ENCODE data around the gene ZNF560. TPM values are rescaled to one million over a fixed set of nuclear protein-coding genes. Genes with fewer than 3 reads are reported as not detected.
A peak's percentile ranks its signal among the peaks of the same experiment; 100 is the strongest.

The ZNF560 gene
- total and polyA plus RNA-seq, 2 of the 13 experiments (the other 11 are each of a cell fraction or from before 2014, with no cell fraction given) = not detected

DNA sequence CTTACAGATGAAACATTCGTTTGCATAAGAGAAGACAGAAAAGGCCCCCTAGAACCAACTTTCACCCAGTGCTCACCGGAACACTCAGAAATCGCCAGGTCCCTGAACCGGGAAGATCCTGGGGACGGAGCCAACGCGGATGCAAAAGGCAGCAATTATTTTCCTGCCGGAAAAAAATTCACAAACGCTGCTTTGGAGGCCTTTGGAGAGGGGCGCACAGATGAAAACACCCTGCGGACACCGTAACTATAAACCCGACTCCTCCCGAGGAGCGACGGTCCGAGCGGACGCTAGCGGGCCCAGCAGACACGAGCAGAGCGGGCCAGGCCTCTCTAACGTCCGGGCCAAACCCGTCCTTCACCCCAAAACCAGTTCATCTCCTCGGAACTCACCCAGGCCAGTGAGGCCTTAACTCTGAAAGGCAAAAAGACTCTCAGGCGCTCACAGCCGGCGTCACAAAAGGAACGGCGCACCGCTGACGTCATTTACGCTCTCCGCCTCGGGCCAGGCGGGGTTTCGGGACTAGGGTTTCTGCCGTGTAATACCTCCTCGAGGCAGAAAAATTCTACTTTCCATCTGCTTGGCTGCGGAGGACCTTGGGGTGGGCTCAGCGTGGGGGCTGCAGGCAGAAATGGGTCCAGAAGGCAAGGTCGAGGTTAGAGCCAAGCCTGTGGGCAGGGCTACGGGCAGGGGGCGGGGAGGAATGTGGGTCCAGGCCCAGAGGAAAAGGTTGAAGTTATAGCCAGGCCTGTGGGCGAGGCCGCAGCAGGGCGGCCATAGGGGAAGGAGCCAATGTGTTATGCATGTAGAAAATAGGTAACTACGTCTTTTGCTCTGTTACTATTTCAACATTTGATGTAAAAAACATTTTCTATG lies 40.0 kb upstream of the ZNF560 start, which contains the start of gene ZNF426 (continued):
- TF ChIP-seq, protein P1, sequence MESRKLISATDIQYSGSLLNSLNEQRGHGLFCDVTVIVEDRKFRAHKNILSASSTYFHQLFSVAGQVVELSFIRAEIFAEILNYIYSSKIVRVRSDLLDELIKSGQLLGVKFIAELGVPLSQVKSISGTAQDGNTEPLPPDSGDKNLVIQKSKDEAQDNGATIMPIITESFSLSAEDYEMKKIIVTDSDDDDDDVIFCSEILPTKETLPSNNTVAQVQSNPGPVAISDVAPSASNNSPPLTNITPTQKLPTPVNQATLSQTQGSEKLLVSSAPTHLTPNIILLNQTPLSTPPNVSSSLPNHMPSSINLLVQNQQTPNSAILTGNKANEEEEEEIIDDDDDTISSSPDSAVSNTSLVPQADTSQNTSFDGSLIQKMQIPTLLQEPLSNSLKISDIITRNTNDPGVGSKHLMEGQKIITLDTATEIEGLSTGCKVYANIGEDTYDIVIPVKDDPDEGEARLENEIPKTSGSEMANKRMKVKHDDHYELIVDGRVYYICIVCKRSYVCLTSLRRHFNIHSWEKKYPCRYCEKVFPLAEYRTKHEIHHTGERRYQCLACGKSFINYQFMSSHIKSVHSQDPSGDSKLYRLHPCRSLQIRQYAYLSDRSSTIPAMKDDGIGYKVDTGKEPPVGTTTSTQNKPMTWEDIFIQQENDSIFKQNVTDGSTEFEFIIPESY (CRISPR knock-in tag; IDR thresholded peaks at IDR 0.05) = no peak
- no peak for TF ChIP-seq NR1H2 (CRISPR knock-in tag; IDR thresholded peaks at IDR 0.05; ENCODE audit: borderline replicate concordance, low read depth)
- TF ChIP-seq HNRNPLL (IDR thresholded peaks at IDR 0.05; ENCODE audit: low read depth, low read length, poor library complexity, severe bottlenecking) = peak; percentile 69
- TF ChIP-seq, protein P2, sequence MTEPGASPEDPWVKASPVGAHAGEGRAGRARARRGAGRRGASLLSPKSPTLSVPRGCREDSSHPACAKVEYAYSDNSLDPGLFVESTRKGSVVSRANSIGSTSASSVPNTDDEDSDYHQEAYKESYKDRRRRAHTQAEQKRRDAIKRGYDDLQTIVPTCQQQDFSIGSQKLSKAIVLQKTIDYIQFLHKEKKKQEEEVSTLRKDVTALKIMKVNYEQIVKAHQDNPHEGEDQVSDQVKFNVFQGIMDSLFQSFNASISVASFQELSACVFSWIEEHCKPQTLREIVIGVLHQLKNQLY (CRISPR knock-in tag; IDR thresholded peaks at IDR 0.05) = no peak
- TF ChIP-seq ZNF224 (CRISPR knock-in tag; IDR thresholded peaks at IDR 0.05) = peak; percentile 54; the same call in 1 of the 2 replicates
- peak; percentile 84 for TF ChIP-seq ZNF350 (CRISPR knock-in tag; IDR thresholded peaks at IDR 0.05; ENCODE audit: borderline replicate concordance, low read depth)
- TF ChIP-seq, protein P3, sequence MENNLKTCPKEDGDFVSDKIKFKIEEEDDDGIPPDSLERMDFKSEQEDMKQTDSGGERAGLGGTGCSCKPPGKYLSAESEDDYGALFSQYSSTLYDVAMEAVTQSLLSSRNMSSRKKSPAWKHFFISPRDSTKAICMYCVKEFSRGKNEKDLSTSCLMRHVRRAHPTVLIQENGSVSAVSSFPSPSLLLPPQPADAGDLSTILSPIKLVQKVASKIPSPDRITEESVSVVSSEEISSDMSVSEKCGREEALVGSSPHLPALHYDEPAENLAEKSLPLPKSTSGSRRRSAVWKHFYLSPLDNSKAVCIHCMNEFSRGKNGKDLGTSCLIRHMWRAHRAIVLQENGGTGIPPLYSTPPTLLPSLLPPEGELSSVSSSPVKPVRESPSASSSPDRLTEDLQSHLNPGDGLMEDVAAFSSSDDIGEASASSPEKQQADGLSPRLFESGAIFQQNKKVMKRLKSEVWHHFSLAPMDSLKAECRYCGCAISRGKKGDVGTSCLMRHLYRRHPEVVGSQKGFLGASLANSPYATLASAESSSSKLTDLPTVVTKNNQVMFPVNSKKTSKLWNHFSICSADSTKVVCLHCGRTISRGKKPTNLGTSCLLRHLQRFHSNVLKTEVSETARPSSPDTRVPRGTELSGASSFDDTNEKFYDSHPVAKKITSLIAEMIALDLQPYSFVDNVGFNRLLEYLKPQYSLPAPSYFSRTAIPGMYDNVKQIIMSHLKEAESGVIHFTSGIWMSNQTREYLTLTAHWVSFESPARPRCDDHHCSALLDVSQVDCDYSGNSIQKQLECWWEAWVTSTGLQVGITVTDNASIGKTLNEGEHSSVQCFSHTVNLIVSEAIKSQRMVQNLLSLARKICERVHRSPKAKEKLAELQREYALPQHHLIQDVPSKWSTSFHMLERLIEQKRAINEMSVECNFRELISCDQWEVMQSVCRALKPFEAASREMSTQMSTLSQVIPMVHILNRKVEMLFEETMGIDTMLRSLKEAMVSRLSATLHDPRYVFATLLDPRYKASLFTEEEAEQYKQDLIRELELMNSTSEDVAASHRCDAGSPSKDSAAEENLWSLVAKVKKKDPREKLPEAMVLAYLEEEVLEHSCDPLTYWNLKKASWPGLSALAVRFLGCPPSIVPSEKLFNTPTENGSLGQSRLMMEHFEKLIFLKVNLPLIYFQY (CRISPR knock-in tag; IDR thresholded peaks at IDR 0.05; ENCODE audit: borderline replicate concordance) = peak; percentile 47
- peak; percentile 76 for TF ChIP-seq GABPB1 (CRISPR knock-in tag; IDR thresholded peaks at IDR 0.05)
- no peak for TF ChIP-seq SIX1 (CRISPR knock-in tag; IDR thresholded peaks at IDR 0.05; ENCODE audit: borderline replicate concordance)
- TF ChIP-seq RFXAP (CRISPR knock-in tag; IDR thresholded peaks at IDR 0.05; ENCODE audit: borderline replicate concordance) = peak; percentile 76; the same call in 1 of the 2 replicates
- TF ChIP-seq ZFY (CRISPR knock-in tag; IDR thresholded peaks at IDR 0.05) = peak; percentile 99
- TF ChIP-seq, protein P4, sequence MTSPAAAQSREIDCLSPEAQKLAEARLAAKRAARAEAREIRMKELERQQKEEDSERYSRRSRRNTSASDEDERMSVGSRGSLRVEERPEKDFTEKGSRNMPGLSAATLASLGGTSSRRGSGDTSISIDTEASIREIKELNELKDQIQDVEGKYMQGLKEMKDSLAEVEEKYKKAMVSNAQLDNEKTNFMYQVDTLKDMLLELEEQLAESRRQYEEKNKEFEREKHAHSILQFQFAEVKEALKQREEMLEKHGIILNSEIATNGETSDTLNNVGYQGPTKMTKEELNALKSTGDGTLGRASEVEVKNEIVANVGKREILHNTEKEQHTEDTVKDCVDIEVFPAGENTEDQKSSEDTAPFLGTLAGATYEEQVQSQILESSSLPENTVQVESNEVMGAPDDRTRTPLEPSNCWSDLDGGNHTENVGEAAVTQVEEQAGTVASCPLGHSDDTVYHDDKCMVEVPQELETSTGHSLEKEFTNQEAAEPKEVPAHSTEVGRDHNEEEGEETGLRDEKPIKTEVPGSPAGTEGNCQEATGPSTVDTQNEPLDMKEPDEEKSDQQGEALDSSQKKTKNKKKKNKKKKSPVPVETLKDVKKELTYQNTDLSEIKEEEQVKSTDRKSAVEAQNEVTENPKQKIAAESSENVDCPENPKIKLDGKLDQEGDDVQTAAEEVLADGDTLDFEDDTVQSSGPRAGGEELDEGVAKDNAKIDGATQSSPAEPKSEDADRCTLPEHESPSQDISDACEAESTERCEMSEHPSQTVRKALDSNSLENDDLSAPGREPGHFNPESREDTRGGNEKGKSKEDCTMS (CRISPR knock-in tag; conservative IDR thresholded peaks at IDR 0.05) = no peak
- TF ChIP-seq SRSF4 (IDR thresholded peaks at IDR 0.05; ENCODE audit: low read depth, low read length, poor library complexity, severe bottlenecking) = no peak
